RWPE1 (cell line): ENCODE results near the gene RHOBTB1.

Experiments
- CTCF ChIA-PET: fragments of 350-600 bp; sonication (Branson Sonifier 250); formaldehyde crosslinking; extraction: SDS; loops from one replicate; lab custom pipeline; 2021; lab: Yijun Ruan, JAX
- POLR2A ChIA-PET: fragments of 400-600 bp; formaldehyde crosslinking; extraction: SDS; loops from one replicate; lab custom pipeline; 2020; ENCODE audit warnings: antibody characterized with exemption; ENCODE audit not compliant: low non-redundant PET; lab: Yijun Ruan, JAX
- DNase-seq: peaks from one replicate; pipeline ENCODE4 v3.0.0; 2012; ENCODE audit warnings: low spot score
- H3K27ac ChIP-seq: fragments of 450-650 bp; 2 replicates; pipeline ENCODE4 v1.5.1; 2017
- CTCF ChIP-seq: fragments of 450-650 bp; conservative IDR thresholded peaks from 2 replicates; pipeline ENCODE4 v1.5.1; 2017; ENCODE audit warnings: low read depth, mild to moderate bottlenecking

RHOBTB1 gene

GRCh38 chr10:60896810-60897209 lies 47.2 kb downstream of the RHOBTB1 start:
- H3K27ac ChIP-seq: no peak overlapping the region
- ChIA-PET CTCF (no interaction called here), POLR2A (no interaction called here)
- TF ChIP-seq CTCF: no peak
- no peak for DNase-seq

GRCh38 chr10:60896033-60896432 lies 48.0 kb downstream of the RHOBTB1 start:
- CTCF ChIA-PET: interaction anchor here (0.6 kb wide), 1 partner anchor 1027 kb away, joined by 3 read pairs; no protein-coding TSS in a partner anchor
- no peak overlapping the region for H3K27ac ChIP-seq
- TF ChIP-seq CTCF: no peak
- POLR2A ChIA-PET: no interaction called here
- no peak for DNase-seq

GRCh38 chr10:60894786-60895185 lies 49.2 kb downstream of the RHOBTB1 start:
- TF ChIP-seq CTCF: no peak
- peak; percentile 52 for DNase-seq
- ChIA-PET POLR2A (no interaction called here), CTCF (interaction anchor here (0.6 kb wide), 1 partner anchor 239 kb away, joined by 4 read pairs; no protein-coding TSS in a partner anchor)
- H3K27ac ChIP-seq: no peak overlapping the region

GRCh38 chr10:60893231-60893630 lies 50.8 kb downstream of the RHOBTB1 start:
- H3K27ac ChIP-seq: no peak overlapping the region
- no peak for TF ChIP-seq CTCF
- CTCF ChIA-PET: no interaction called here
- POLR2A ChIA-PET: no interaction called here
- DNase-seq: no peak

GRCh38 chr10:60892571-60892970 lies 51.4 kb downstream of the RHOBTB1 start:
- no peak for TF ChIP-seq CTCF
- POLR2A ChIA-PET: no interaction called here
- CTCF ChIA-PET: no interaction called here
- no peak overlapping the region for H3K27ac ChIP-seq
- no peak for DNase-seq

- CTCF ChIA-PET: no interaction called here
- no peak overlapping the region for H3K27ac ChIP-seq
- DNase-seq: no peak
- POLR2A ChIA-PET: no interaction called here
- no peak for TF ChIP-seq CTCF
Observed at GRCh38 chr10:60890811-60891210, 53.2 kb downstream of the RHOBTB1 start.

GRCh38 chr10:60883187-60883586 lies 60.8 kb downstream of the RHOBTB1 start:
- no peak overlapping the region for H3K27ac ChIP-seq
- POLR2A ChIA-PET: no interaction called here
- DNase-seq: peak; percentile 4
- CTCF ChIA-PET: interaction anchor here (0.5 kb wide), 1 partner anchor 57 kb away, joined by 3 read pairs; no protein-coding TSS in a partner anchor
- no peak for TF ChIP-seq CTCF
